ENCODE results near the gene ADGRV1. TPM values are rescaled to one million over a fixed set of nuclear protein-coding genes. Genes with fewer than 3 reads are reported as not detected.
A peak's percentile ranks its signal among the peaks of the same experiment; 100 is the strongest.

Gene ADGRV1
- total RNA-seq, 1 experiment from 2014 or later: 64.8 TPM

- H3K4me1 ChIP-seq (ENCODE audit: insufficient read depth, low read length): peaks cover 10% of the 10 kb centered on the region; the same call in 1 of the 2 replicates
Observed at GRCh38 chr5:91095786-91096385, 537.3 kb downstream of the ADGRV1 start.

More at GRCh38 chr5:91095786-91096385, 537.3 kb downstream of the ADGRV1 start:
- Histone ChIP-seq H2BK120ac (ENCODE audit: low read depth, low read length, poor library complexity, severe bottlenecking) (no peak overlapping the region), H3K79me2 (ENCODE audit: insufficient read depth, low read length) (no peaks in the 10 kb centered on the region), H3K56ac (ENCODE audit: insufficient read length, low read depth, low read length) (no peak overlapping the region), H2BK15ac (ENCODE audit: low read depth, low read length) (no peak overlapping the region), H4K8ac (replicated peaks; ENCODE audit: insufficient read length, low read depth, low read length) (no peak overlapping the region), H3K4ac (ENCODE audit: low read depth, low read length) (no peak overlapping the region), H2BK12ac (ENCODE audit: insufficient read length, low read depth, low read length) (no peak overlapping the region), H3K23ac (ENCODE audit: insufficient read length, low read depth, low read length) (no peak overlapping the region), H4K5ac (ENCODE audit: insufficient read length, low read depth, low read length) (no peak overlapping the region), H2AK5ac (ENCODE audit: insufficient read length, low read length) (no peak overlapping the region), H4K91ac (ENCODE audit: insufficient read length, low read depth, low read length) (no peak overlapping the region), H3K14ac (ENCODE audit: insufficient read depth, low read length) (no peak overlapping the region), H3K27me3 (ENCODE audit: insufficient read depth, low read length) (no peaks in the 10 kb centered on the region), H3K18ac (ENCODE audit: insufficient read length, low read depth, low read length) (no peak overlapping the region), H3K9ac (ENCODE audit: extremely low read depth, insufficient read length, low read length) (no peak overlapping the region), H2AFZ (ENCODE audit: low read length) (no peak overlapping the region), H4K20me1 (ENCODE audit: control insufficient read depth, insufficient read depth, insufficient read length) (peaks cover 2% of the 10 kb centered on the region), H3K4me2 (ENCODE audit: insufficient read depth, insufficient read length, low read length) (peak overlapping the region; percentile 8), H2BK5ac (ENCODE audit: insufficient read length, low read length) (no peak overlapping the region), H2BK20ac (ENCODE audit: low read depth, low read length, poor library complexity, severe bottlenecking) (no peak overlapping the region), H3K79me1 (ENCODE audit: insufficient read depth, low read depth, low read length, poor library complexity, severe bottlenecking) (no peaks in the 10 kb centered on the region), H3K9me3 (ENCODE audit: control insufficient read depth, low read depth, low read length) (no peaks in the 10 kb centered on the region), H3K27ac (ENCODE audit: insufficient read length, low read depth, low read length) (no peak overlapping the region), H3T11ph (ENCODE audit: low read length) (no peak overlapping the region), H3K23me2 (ENCODE audit: insufficient read length, low read depth, low read length, poor library complexity, severe bottlenecking) (no peaks in the 10 kb centered on the region)
- no peak for TF ChIP-seq CTCF (conservative IDR thresholded peaks at IDR 0.05)
- no peak for DNase-seq
- Mint-ChIP-seq H3K27me3 (ENCODE audit: low read depth) (no peaks in the 10 kb centered on the region), H3K4me3 (peak overlapping the region in 1 of 2 experiments; percentile 53; a peak in 1 of 5 replicates), H3K36me3 (ENCODE audit: insufficient read depth in 1 of 3, low read depth in 3 of 3) (0 out of 7 replicates have a peak, but pooled peaks cover 0 to 3% (median 0%) of the 10 kb centered on the region in 3 experiments), H3K9me3 (no peaks in the 10 kb centered on the region), H3K4me1 (peaks cover 44 to 56% of the 10 kb centered on the region in 2 experiments), H3K27ac (peak overlapping the region; percentile 56 to 98 (median 96); a peak in 6 of 7 replicates)
- WGBS (ENCODE audit: extremely low coverage, insufficient read length, low lambda C conversion rate): no CpG with 5 or more reads among the region's 6 CpGs

All from H9 (cell line).